WTC11 (cell line): ENCODE results near the gene TP53BP2. TPM values are rescaled to one million over a fixed set of nuclear protein-coding genes. Genes with fewer than 3 reads are reported as not detected.
"Not testable (repeated sequence)": the region's sequence is repeated elsewhere in the genome, so short reads cannot be mapped to it uniquely, and the experiment has no call there.

Experiments
- ATAC-seq: fragments of 200-7000 bp; cut with Tn5 transposase; 2 replicates; pipeline ENCODE4 v1.10.0; 2021; ENCODE audit warnings: mild to moderate bottlenecking, moderate library complexity
- CTCF ChIA-PET: fragments of 300-600 bp; sonication (Branson Sonifier 250); formaldehyde crosslinking; loops from one replicate; lab custom pipeline; 2021; ENCODE audit warnings: antibody characterized with exemption; lab: Charles Lee
- POLR2A ChIA-PET: fragments of 350-600 bp; sonication (Branson Sonifier 250); formaldehyde crosslinking; loops from one replicate; lab custom pipeline; 2021; ENCODE audit warnings: antibody characterized with exemption; lab: Charles Lee
- DNase-seq: peaks from one replicate; pipeline ENCODE4 v3.0.0; 2021; ENCODE audit warnings: low spot score
- H3K27ac Mint-ChIP-seq: 2 replicates; pipeline ENCODE4 v1.8.0; 2021; ENCODE audit warnings: mixed read lengths
- H3K27me3 Mint-ChIP-seq: 2 replicates; pipeline ENCODE4 v1.8.0; 2021; ENCODE audit warnings: low read depth, mild to moderate bottlenecking, moderate library complexity, mixed read lengths
- H3K36me3 Mint-ChIP-seq: 2 replicates; pipeline ENCODE4 v1.8.0; 2021; ENCODE audit warnings: mixed read lengths
- H3K4me1 Mint-ChIP-seq: 2 replicates; pipeline ENCODE4 v1.8.0; 2022; ENCODE audit warnings: mixed read lengths
- H3K4me3 Mint-ChIP-seq: 2 replicates; pipeline ENCODE4 v1.8.0; 2021; ENCODE audit warnings: mild to moderate bottlenecking, moderate library complexity, mixed read lengths
- H3K9me3 Mint-ChIP-seq: 2 replicates; pipeline ENCODE4 v1.8.0; 2021; ENCODE audit warnings: mixed read lengths
- ARID4B ChIP-seq: sonication (generic); formaldehyde crosslinking; IDR thresholded peaks from 2 replicates; pipeline ENCODE4 v1.8.0; 2023; ENCODE audit warnings: missing genetic modification reagents, mild to moderate bottlenecking, borderline replicate concordance
- CDX4 ChIP-seq: fragments of 250-450 bp; sonication (Bioruptor Pico); IDR thresholded peaks from 2 replicates; pipeline ENCODE4 v1.9.0; 2021; ENCODE audit warnings: moderate library complexity, mild to moderate bottlenecking, inconsistent platforms, borderline replicate concordance
- EMX1 ChIP-seq: fragments of 250-450 bp; sonication (Bioruptor Pico); IDR thresholded peaks from 2 replicates; pipeline ENCODE4 v1.8.0; 2021; ENCODE audit warnings: mild to moderate bottlenecking
- FOXJ3 ChIP-seq: sonication (generic); formaldehyde crosslinking; IDR thresholded peaks from 2 replicates; pipeline ENCODE4 v1.9.0; 2021; ENCODE audit warnings: missing genetic modification reagents, mild to moderate bottlenecking, borderline replicate concordance
- FOXK1 ChIP-seq: sonication (generic); formaldehyde crosslinking; IDR thresholded peaks from 2 replicates; pipeline ENCODE4 v1.8.0; 2022; ENCODE audit warnings: mild to moderate bottlenecking, moderate library complexity, missing genetic modification reagents
- FOXP1 ChIP-seq: sonication (generic); formaldehyde crosslinking; IDR thresholded peaks from 2 replicates; pipeline ENCODE4 v1.8.0; 2022; ENCODE audit warnings: missing genetic modification reagents, mild to moderate bottlenecking, moderate library complexity, borderline replicate concordance
- GTF2I ChIP-seq: fragments of 250-450 bp; sonication (Bioruptor Pico); conservative IDR thresholded peaks from 2 replicates; pipeline ENCODE4 v1.4.0; 2021; ENCODE audit warnings: mild to moderate bottlenecking
- HMGXB4 ChIP-seq: sonication (generic); formaldehyde crosslinking; IDR thresholded peaks from 2 replicates; pipeline ENCODE4 v1.8.1; 2023; ENCODE audit warnings: mild to moderate bottlenecking, moderate library complexity, missing genetic modification reagents
- NFE2L1 ChIP-seq: sonication (generic); formaldehyde crosslinking; IDR thresholded peaks from 2 replicates; pipeline ENCODE4 v1.8.1; 2023; ENCODE audit warnings: missing genetic modification reagents
- NFYB ChIP-seq: sonication (generic); formaldehyde crosslinking; conservative IDR thresholded peaks from 2 replicates; pipeline ENCODE4 v1.8.0; 2022; ENCODE audit warnings: low read depth, missing genetic modification reagents
- TCF7 ChIP-seq: sonication (generic); formaldehyde crosslinking; IDR thresholded peaks from 2 replicates; pipeline ENCODE4 v1.8.0; 2022; ENCODE audit warnings: mild to moderate bottlenecking, low read depth, missing genetic modification reagents, moderate library complexity
- TEAD4 ChIP-seq: sonication (generic); formaldehyde crosslinking; IDR thresholded peaks from 2 replicates; pipeline ENCODE4 v1.8.0; 2022; ENCODE audit warnings: mild to moderate bottlenecking, missing genetic modification reagents
- total RNA-seq: library from RNA; stranded (reverse); gene quantifications from 3 replicates; pipeline ENCODE4 v1.2.3, GENCODE V29; 2021
- TF ChIP-seq, protein P1 (sequence below): sonication (generic); formaldehyde crosslinking; conservative IDR thresholded peaks from 2 replicates; pipeline ENCODE4 v1.8.1; 2023; ENCODE audit warnings: mild to moderate bottlenecking, low read depth, missing genetic modification reagents, moderate library complexity
- TF ChIP-seq, protein P2 (sequence below): sonication (generic); formaldehyde crosslinking; IDR thresholded peaks from 2 replicates; pipeline ENCODE4 v1.8.0; 2022; ENCODE audit warnings: missing genetic modification reagents
- TF ChIP-seq, protein P3 (sequence below): fragments of 200-600 bp; IDR thresholded peaks from 2 replicates; pipeline ENCODE4 v1.8.0; 2022; ENCODE audit warnings: antibody characterized with exemption

The TP53BP2 gene
- total RNA-seq, 1 experiment from 2014 or later: 42.7 TPM

GRCh38 chr1:223819730-223820514 lies 25.8 kb downstream of the TP53BP2 start:
- DNase-seq (no peak), ATAC-seq (no peak)
- POLR2A ChIA-PET: interaction anchor here (0.6 kb wide), 1 partner anchor 9 kb away, joined by 3 read pairs; no protein-coding TSS in a partner anchor
- Mint-ChIP-seq H3K9me3 (no peaks in the 10 kb centered on the region), H3K36me3 (peaks cover 22% of the 10 kb centered on the region), H3K27me3 (no peaks in the 10 kb centered on the region), H3K4me1 (peaks cover 36% of the 10 kb centered on the region), H3K27ac (peak overlapping the region; percentile 30; the same call in 1 of the 2 replicates), H3K4me3 (no peak overlapping the region)
- TF ChIP-seq EMX1 (CRISPR knock-in tag) (no peak), TEAD4 (CRISPR knock-in tag) (no peak), CDX4 (CRISPR knock-in tag) (no peak), FOXK1 (CRISPR knock-in tag) (no peak), NFE2L1 (CRISPR knock-in tag) (no peak), HMGXB4 (CRISPR knock-in tag) (no peak), GTF2I (CRISPR knock-in tag) (no peak), ARID4B (CRISPR knock-in tag) (no peak), FOXJ3 (CRISPR knock-in tag) (no peak), NFYB (CRISPR knock-in tag) (no peak), TCF7 (CRISPR knock-in tag) (no peak), FOXP1 (no peak)
- TF ChIP-seq, protein P1, sequence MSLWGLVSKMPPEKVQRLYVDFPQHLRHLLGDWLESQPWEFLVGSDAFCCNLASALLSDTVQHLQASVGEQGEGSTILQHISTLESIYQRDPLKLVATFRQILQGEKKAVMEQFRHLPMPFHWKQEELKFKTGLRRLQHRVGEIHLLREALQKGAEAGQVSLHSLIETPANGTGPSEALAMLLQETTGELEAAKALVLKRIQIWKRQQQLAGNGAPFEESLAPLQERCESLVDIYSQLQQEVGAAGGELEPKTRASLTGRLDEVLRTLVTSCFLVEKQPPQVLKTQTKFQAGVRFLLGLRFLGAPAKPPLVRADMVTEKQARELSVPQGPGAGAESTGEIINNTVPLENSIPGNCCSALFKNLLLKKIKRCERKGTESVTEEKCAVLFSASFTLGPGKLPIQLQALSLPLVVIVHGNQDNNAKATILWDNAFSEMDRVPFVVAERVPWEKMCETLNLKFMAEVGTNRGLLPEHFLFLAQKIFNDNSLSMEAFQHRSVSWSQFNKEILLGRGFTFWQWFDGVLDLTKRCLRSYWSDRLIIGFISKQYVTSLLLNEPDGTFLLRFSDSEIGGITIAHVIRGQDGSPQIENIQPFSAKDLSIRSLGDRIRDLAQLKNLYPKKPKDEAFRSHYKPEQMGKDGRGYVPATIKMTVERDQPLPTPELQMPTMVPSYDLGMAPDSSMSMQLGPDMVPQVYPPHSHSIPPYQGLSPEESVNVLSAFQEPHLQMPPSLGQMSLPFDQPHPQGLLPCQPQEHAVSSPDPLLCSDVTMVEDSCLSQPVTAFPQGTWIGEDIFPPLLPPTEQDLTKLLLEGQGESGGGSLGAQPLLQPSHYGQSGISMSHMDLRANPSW (CRISPR knock-in tag): no peak
- TF ChIP-seq, protein P2, sequence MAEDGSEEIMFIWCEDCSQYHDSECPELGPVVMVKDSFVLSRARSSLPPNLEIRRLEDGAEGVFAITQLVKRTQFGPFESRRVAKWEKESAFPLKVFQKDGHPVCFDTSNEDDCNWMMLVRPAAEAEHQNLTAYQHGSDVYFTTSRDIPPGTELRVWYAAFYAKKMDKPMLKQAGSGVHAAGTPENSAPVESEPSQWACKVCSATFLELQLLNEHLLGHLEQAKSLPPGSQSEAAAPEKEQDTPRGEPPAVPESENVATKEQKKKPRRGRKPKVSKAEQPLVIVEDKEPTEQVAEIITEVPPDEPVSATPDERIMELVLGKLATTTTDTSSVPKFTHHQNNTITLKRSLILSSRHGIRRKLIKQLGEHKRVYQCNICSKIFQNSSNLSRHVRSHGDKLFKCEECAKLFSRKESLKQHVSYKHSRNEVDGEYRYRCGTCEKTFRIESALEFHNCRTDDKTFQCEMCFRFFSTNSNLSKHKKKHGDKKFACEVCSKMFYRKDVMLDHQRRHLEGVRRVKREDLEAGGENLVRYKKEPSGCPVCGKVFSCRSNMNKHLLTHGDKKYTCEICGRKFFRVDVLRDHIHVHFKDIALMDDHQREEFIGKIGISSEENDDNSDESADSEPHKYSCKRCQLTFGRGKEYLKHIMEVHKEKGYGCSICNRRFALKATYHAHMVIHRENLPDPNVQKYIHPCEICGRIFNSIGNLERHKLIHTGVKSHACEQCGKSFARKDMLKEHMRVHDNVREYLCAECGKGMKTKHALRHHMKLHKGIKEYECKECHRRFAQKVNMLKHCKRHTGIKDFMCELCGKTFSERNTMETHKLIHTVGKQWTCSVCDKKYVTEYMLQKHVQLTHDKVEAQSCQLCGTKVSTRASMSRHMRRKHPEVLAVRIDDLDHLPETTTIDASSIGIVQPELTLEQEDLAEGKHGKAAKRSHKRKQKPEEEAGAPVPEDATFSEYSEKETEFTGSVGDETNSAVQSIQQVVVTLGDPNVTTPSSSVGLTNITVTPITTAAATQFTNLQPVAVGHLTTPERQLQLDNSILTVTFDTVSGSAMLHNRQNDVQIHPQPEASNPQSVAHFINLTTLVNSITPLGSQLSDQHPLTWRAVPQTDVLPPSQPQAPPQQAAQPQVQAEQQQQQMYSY (CRISPR knock-in tag): no peak
- TF ChIP-seq, protein P3, sequence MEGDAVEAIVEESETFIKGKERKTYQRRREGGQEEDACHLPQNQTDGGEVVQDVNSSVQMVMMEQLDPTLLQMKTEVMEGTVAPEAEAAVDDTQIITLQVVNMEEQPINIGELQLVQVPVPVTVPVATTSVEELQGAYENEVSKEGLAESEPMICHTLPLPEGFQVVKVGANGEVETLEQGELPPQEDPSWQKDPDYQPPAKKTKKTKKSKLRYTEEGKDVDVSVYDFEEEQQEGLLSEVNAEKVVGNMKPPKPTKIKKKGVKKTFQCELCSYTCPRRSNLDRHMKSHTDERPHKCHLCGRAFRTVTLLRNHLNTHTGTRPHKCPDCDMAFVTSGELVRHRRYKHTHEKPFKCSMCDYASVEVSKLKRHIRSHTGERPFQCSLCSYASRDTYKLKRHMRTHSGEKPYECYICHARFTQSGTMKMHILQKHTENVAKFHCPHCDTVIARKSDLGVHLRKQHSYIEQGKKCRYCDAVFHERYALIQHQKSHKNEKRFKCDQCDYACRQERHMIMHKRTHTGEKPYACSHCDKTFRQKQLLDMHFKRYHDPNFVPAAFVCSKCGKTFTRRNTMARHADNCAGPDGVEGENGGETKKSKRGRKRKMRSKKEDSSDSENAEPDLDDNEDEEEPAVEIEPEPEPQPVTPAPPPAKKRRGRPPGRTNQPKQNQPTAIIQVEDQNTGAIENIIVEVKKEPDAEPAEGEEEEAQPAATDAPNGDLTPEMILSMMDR: no peak
- CTCF ChIA-PET: interaction anchor here (1.6 kb wide), 1 partner anchor 9 kb away, joined by 4 read pairs; no protein-coding TSS in a partner anchor

DNA sequence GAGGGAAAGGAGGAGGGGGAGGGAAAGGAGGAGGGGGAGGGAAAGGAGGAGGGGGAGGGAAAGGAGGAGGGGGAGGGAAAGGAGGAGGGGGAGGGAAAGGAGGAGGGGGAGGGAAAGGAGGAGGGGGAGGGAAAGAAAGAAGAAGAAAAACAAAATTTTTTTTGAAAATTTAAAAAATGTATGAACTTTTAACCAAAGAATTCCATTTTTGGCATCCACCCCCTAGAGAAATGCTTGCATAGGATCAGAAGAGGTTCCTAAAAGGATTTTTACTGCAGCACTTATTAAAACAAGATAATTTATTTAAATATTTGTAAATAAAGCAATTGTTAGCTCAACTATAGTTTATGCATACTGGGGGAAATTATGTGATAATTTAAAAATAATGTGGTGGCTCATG lies 28.5 kb downstream of the TP53BP2 start:
- DNase-seq, CTCF ChIA-PET, POLR2A ChIA-PET: not testable (repeated sequence)

More for the DNA sequence above, 28.5 kb downstream of the TP53BP2 start:
- not testable (repeated sequence) for ATAC-seq, H3K27ac Mint-ChIP-seq, H3K27me3 Mint-ChIP-seq, H3K9me3 Mint-ChIP-seq, H3K4me3 Mint-ChIP-seq
- Mint-ChIP-seq H3K36me3 (peaks cover 42% of the 10 kb centered on the region), H3K4me1 (peaks cover 12% of the 10 kb centered on the region)
